Stimulated activated CD8-positive, alpha-beta memory T cell treated with anti-CD3 and anti-CD28 coated beads, Interleukin-15, amount 100 ng/mL, for 48 hours (primary cell): ENCODE measurements around the gene CBX8.

Experiments
- DNase-seq, 2 donors: peaks; one replicate each; pipeline ENCODE4 v3.0.0-alpha.2; 2020; ENCODE audit warnings: low read depth in 2 of 2

The CBX8 gene

GRCh38 chr17:79792984-79793923, 3.6 kb downstream of the CBX8 start:
- no peak for DNase-seq

- DNase-seq, result no peak
Observed at GRCh38 chr17:79792341-79792871, 4.5 kb downstream of the CBX8 start.

- no peak for DNase-seq
Observed at GRCh38 chr17:79791735-79792161, 5.1 kb downstream of the CBX8 start.

GRCh38 chr17:79790805-79791734, 5.8 kb downstream of the CBX8 start:
- no peak for DNase-seq

GRCh38 chr17:79789943-79790804, 6.7 kb downstream of the CBX8 start:
- DNase-seq, result no peak

GRCh38 chr17:79788989-79789942, 7.6 kb downstream of the CBX8 start:
- no peak for DNase-seq

GRCh38 chr17:79788455-79788854, 8.4 kb downstream of the CBX8 start:
- no peak for DNase-seq

GRCh38 chr17:79786930-79787643, 9.8 kb downstream of the CBX8 start:
- DNase-seq, result no peak

GRCh38 chr17:79785900-79786810, 10.7 kb downstream of the CBX8 start:
- no peak for DNase-seq

GRCh38 chr17:79785017-79785899, 11.6 kb downstream of the CBX8 start:
- DNase-seq, result no peak

GRCh38 chr17:79784353-79785016, 12.4 kb downstream of the CBX8 start:
- no peak for DNase-seq

GRCh38 chr17:79783891-79784290, 13.0 kb downstream of the CBX8 start:
- DNase-seq, result no peak

- DNase-seq, result no peak
Observed at GRCh38 chr17:79781736-79782575, 14.9 kb downstream of the CBX8 start.

- DNase-seq, result no peak
Observed at GRCh38 chr17:79781012-79781650, 15.7 kb downstream of the CBX8 start.

GRCh38 chr17:79779661-79780365, 17.1 kb downstream of the CBX8 start:
- no peak for DNase-seq
